Urinary bladder (tissue), 4 donors: ENCODE data around the gene PSMF1. TPM values are rescaled to one million over a fixed set of nuclear protein-coding genes. Genes with fewer than 3 reads are reported as not detected.
"Not testable (repeated sequence)": the region's sequence is repeated elsewhere in the genome, so short reads cannot be mapped to it uniquely, and the experiment has no call there.

Experiments
- DNase-seq: peaks from one replicate; pipeline ENCODE4 v3.0.0-alpha.2; 2015; ENCODE audit errors: extremely low spot score
- H3K27ac ChIP-seq: one replicate; pipeline ENCODE4 v1.5.1; 2013; ENCODE audit warnings: low read depth, mild to moderate bottlenecking, moderate library complexity
- H3K36me3 ChIP-seq: one replicate; pipeline ENCODE4 v1.6.1; 2013; ENCODE audit warnings: mild to moderate bottlenecking, moderate library complexity; ENCODE audit not compliant: insufficient read depth
- H3K4me1 ChIP-seq: one replicate; pipeline ENCODE4 v1.6.1; 2013; ENCODE audit warnings: mild to moderate bottlenecking, moderate library complexity; ENCODE audit not compliant: insufficient read depth
- H3K4me3 ChIP-seq: one replicate; pipeline ENCODE4 v1.5.1; 2013; ENCODE audit warnings: low read depth, low read length
- WGBS: extraction: QIAGEN DNeasy Blood & Tissue Kit; methylation state at CpG from one replicate; pipeline ENCODE4 v1.1.7; 2013; 5-methylcytosine and 5-hydroxymethylcytosine counted together
- polyA plus RNA-seq: library from polyadenylated mRNA; stranded (reverse); fragments of 200-250 nt; gene quantifications from one replicate; pipeline ENCODE4 v1.2.3, GENCODE V29; 2013
- total RNA-seq: library from RNA; depleted of rRNA; stranded (reverse); fragments of >200 nt; gene quantifications from one replicate; pipeline ENCODE4 v1.2.3, GENCODE V29; 2014
- donor health status: healthy with polysubstance abuse.
- donor health status: healthy.

Gene PSMF1
- total and polyA plus RNA-seq, 2 donors = 29.3 to 100 TPM

- H3K27ac ChIP-seq = no peak overlapping the region
- WGBS = 89% methylated on average over 1 of the region's 1 CpG
- H3K4me1 ChIP-seq = no peaks in the 10 kb centered on the region
- no peaks in the 10 kb centered on the region for H3K36me3 ChIP-seq
- no peak overlapping the region for H3K4me3 ChIP-seq
- DNase-seq = no peak
These were observed 92.1 kb downstream of the PSMF1 start for GRCh38 chr20:1210501-1210900.

- Histone ChIP-seq H3K4me3 (no peak overlapping the region), H3K27ac (no peak overlapping the region), H3K4me1 (no peaks in the 10 kb centered on the region), H3K36me3 (no peaks in the 10 kb centered on the region)
- DNase-seq = no peak
These were observed 93.6 kb downstream of the PSMF1 start for GRCh38 chr20:1212023-1212422.

GRCh38 chr20:1212607-1213396 is 94.4 kb downstream of the PSMF1 start:
- Histone ChIP-seq H3K4me1 (no peaks in the 10 kb centered on the region), H3K27ac (no peak overlapping the region), H3K4me3 (no peak overlapping the region), H3K36me3 (no peaks in the 10 kb centered on the region)
- peak; percentile 26 for DNase-seq
- 12% methylated on average over 21 of the region's 21 CpGs for WGBS

- no peaks in the 10 kb centered on the region for H3K4me1 ChIP-seq
- H3K36me3 ChIP-seq = no peaks in the 10 kb centered on the region
- no peak overlapping the region for H3K27ac ChIP-seq
- WGBS = 66% methylated on average over 4 of the region's 4 CpGs
- DNase-seq = no peak
- H3K4me3 ChIP-seq = no peak overlapping the region
These were observed 96.4 kb downstream of the PSMF1 start for GRCh38 chr20:1214838-1215261.

GRCh38 chr20:1215386-1216170 is 97.2 kb downstream of the PSMF1 start:
- Histone ChIP-seq H3K36me3 (no peaks in the 10 kb centered on the region), H3K27ac (no peak overlapping the region), H3K4me3 (no peak overlapping the region), H3K4me1 (no peaks in the 10 kb centered on the region)
- 64% methylated on average over 11 of the region's 11 CpGs for WGBS
- DNase-seq = no peak

- H3K4me1 ChIP-seq, DNase-seq, H3K27ac ChIP-seq, H3K4me3 ChIP-seq, H3K36me3 ChIP-seq: not testable (repeated sequence)
- 76% methylated on average over 19 of the region's 19 CpGs for WGBS
These were observed 98.4 kb downstream of the PSMF1 start for GRCh38 chr20:1216527-1217427.

Other genes with a start within 250 kb of the PSMF1 start
- 0.21 TPM for gene ANGPT4, start 202.3 kb upstream of the PSMF1 start, total RNA-seq
- 2.0 TPM for gene ANGPT4, start 202.3 kb upstream of the PSMF1 start, polyA plus RNA-seq
- gene RSPO4, start 116.3 kb upstream of the PSMF1 start, total RNA-seq = not detected
- 0.08 TPM for gene RSPO4, start 116.3 kb upstream of the PSMF1 start, polyA plus RNA-seq
- 0.53 TPM for gene TMEM74B, start 66.4 kb downstream of the PSMF1 start, total RNA-seq
- 0.42 TPM for gene TMEM74B, start 66.4 kb downstream of the PSMF1 start, polyA plus RNA-seq
- 0.21 TPM for gene C20orf202, start 84.9 kb downstream of the PSMF1 start, total RNA-seq
- gene C20orf202, start 84.9 kb downstream of the PSMF1 start, polyA plus RNA-seq = 0.09 TPM
- gene RAD21L1, start 107.4 kb downstream of the PSMF1 start, total RNA-seq = not detected
- gene RAD21L1, start 107.4 kb downstream of the PSMF1 start, polyA plus RNA-seq = not detected
- 3.5 TPM for gene SNPH, start 147.7 kb downstream of the PSMF1 start, total RNA-seq
- gene SNPH, start 147.7 kb downstream of the PSMF1 start, polyA plus RNA-seq = 7.3 TPM
- gene SDCBP2, start 210.5 kb downstream of the PSMF1 start, total RNA-seq = 1.9 TPM
- 12.7 TPM for gene SDCBP2, start 210.5 kb downstream of the PSMF1 start, polyA plus RNA-seq